GM12873 (cell line): ENCODE results near the gene RNF149.

Experiments used
- CTCF ChIP-seq: IDR thresholded peaks from 2 replicates; pipeline ENCODE4 v1.5.1; 2012; ENCODE audit warnings: low read depth, mild to moderate bottlenecking, moderate library complexity, low read length, control low read depth; ENCODE audit not compliant: insufficient read depth; ENCODE audit errors: missing control alignments

The RNF149 gene

GRCh38 chr2:101265893-101266499 is 42.5 kb downstream of the RNF149 start:
- TF ChIP-seq CTCF: no peak

GRCh38 chr2:101264360-101264939 is 44.1 kb downstream of the RNF149 start:
- TF ChIP-seq CTCF: no peak

- no peak for TF ChIP-seq CTCF
Observed at GRCh38 chr2:101263377-101263800, 45.1 kb downstream of the RNF149 start.

- no peak for TF ChIP-seq CTCF
Observed at GRCh38 chr2:101262142-101262541, 46.4 kb downstream of the RNF149 start.

- TF ChIP-seq CTCF: no peak
Observed at GRCh38 chr2:101258804-101259203, 49.7 kb downstream of the RNF149 start.

GRCh38 chr2:101256316-101256715 is 52.2 kb downstream of the RNF149 start:
- TF ChIP-seq CTCF: no peak

GRCh38 chr2:101255501-101255900 is 53.0 kb downstream of the RNF149 start:
- TF ChIP-seq CTCF: no peak
